Activated CD8-positive, alpha-beta memory T cell treated with anti-CD3 and anti-CD28 coated beads for 1 hour (primary cell): ENCODE data around the gene NKPD1.
A peak's percentile ranks its signal among the peaks of the same experiment; 100 is the strongest.

ENCODE experiments used
- DNase-seq, 2 donors: peaks; one replicate each; pipeline ENCODE4 v3.0.0-alpha.2; 2020; ENCODE audit warnings: low read depth in 1 of 2; ENCODE audit errors: extremely low read depth in 1 of 2

Gene NKPD1, protein sequence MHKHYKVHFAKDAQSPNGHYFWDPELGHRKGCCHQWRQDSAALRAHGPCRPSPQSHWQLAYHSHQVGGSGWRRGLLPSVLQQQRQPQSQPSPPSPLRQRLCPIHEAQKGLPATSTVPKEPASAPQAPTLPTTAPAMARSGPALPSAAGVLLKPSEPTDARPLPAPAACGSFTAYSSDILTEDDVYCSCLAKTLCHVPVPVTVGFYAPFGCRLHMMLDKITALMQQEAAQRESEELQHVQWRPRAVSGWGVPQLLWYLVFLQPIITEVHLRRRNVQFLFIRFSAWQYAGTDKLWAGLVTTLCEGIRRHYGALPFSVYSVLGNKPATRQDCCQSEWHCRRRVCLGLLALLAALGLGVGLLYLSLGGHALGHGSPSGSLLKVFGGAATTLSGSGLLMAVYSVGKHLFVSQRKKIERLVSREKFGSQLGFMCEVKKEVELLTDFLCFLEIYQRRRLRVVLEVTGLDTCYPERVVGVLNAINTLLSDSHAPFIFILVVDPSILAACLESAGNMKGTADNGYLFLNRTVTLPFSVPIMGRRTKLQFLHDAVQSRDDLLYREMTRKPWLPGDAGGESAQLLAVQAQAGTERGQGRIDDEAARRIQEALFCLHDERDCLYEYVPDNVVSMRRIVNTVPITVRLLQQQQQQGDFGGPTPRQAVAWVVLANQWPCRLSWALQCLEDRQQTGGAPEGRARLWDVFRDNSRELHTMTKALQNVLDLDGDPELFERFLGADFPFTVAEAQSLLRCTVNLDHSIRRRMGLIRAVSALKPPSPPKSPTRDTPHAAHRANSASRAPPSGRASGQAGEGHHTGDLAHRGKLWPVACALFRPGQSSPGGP

GRCh38 chr19:45160870-45161737, at the start of gene NKPD1:
Gene NKPD1, minus strand, starts transcription at chr19:45160982. Its CDS starts 832 bp downstream, at chr19:45160150.
- no peak for DNase-seq

GRCh38 chr19:45206328-45206727, 45.5 kb upstream of the NKPD1 start:
- no peak for DNase-seq

- DNase-seq = no peak
Observed at GRCh38 chr19:45205810-45206209, 45.0 kb upstream of the NKPD1 start.

DNA sequence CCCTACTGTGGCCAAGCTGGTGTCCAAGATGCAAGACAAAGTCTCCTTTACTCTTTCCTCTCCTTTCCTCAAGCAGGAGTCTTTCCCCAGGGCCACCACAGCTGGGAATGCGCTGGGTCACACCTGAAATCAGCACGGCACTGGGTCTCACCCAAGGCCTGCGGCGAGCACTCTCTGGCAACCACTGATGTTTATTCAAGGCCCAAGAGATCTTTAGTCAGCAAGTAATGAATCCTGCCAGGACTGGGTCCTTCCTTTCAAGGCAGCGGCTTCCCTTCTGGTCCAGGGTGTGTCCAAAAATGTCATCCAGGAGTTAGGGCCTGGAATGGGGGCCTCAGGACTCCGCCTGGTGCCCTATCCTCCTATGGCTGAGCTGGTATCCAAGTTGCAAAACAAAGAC, 41.9 kb upstream of the NKPD1 start:
- no peak for DNase-seq

- no peak for DNase-seq
Observed at GRCh38 chr19:45200568-45200967, 39.8 kb upstream of the NKPD1 start.

DNA sequence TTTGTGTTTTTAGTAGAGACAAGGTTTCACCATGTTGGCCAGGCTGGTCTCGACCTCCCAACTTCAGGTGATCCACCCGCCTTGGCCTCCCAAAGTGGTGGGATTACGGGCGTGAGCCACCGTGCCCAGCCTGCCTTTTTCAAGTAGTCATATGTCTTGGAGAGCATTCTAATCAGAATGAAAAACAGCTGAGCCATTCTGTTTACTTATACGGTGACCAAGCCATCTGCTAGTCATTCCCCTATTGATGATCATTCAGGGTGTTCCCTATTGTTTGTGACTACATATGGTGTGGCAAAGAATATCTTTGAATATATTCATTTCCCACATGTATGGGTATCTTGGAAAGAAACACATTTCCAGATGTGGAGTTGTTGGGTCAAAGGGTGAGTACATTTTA, 35.0 kb upstream of the NKPD1 start:
- no peak for DNase-seq

DNA sequence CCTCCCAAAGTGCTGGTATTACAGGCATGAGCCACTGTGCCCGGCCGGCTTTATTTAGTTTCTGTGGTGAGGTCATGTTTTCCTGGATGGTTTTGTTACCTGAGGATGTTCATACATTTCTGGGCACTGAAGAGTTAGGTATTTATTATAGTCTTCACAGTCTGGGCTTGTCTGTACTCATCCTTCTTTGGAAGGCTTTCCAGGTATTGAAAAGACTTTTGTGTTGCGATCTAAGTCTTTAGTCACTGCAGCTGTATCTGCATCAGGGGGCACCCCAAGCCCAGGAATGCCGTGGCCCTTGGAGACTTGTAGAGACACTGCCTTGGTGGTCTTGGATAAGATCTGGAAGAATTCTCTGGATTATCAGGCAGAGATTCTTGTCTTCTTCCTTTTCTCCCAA, 30.6 kb upstream of the NKPD1 start:
- DNase-seq = no peak

DNA sequence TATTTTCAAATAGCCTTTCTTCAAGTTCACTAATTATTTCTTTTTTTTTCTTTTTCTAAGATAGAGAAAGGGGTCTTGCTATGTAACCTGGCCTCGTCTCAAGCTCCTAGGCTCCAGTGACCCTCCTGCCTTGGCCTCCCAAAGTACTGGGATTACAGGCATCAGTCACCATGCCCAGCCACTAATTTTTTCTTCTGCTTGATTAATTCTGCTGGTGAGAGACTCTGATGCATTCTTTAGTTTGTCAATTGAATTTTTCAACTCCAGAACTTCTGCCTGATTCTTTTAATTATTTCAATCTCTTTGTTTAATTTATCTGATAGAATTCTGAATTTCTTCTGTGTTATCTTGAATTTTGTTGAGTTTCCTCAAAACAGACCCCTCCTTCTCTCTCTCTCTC, 29.2 kb upstream of the NKPD1 start:
- no peak for DNase-seq

DNA sequence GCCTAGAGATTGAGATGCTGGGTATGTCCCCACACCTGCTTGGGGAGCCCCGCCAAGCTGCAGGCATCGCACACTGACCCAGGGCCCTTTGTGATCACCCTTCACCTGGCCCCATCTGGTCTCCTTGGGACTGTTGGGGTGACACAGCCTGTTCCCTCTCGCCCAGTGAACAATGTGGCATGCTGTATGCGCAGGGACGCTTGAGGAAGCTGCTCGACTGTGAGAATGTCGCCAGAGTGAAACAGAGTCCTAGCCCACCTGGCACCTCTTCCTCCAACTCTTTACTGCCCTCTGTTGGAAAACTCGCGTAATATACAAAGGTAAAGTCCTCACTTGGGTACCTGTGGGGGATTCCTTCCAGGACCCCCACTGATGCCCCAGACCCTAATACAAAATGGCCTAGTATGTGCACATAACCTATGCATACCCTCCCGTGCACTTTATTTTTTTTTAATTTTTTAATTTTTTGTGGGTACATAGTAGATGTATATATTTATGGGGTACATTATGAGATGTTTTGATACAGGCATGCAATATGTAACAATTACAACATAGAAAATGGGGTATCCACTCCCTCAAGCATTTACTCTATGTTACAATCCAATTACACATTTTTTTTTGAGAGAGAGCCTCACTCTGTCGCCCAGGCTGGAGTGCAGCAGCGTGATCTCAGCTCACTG, 26.8 kb upstream of the NKPD1 start:
- no peak for DNase-seq

GRCh38 chr19:45186509-45187334, 25.9 kb upstream of the NKPD1 start:
- no peak for DNase-seq

- DNase-seq = no peak
Observed at GRCh38 chr19:45184115-45184514, 23.3 kb upstream of the NKPD1 start.

DNA sequence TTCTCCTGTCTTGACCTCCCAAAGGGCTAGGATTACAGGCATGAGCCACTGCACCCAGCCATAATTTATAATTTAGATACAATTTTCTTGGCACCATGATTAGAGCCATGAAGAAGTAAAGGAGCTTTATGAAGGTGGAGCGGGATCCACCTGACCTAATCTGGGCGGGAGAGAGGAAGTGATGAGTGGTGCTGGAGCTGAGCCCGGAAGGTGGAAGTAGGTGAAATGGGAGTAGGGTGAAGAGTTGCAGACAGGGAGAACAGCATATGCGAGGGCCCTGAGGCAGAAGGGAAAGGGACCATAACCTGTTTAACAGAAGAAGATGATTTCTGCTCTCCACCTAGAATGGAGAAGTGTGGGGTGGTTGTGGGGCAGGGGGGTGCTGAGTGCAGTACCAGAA, 22.0 kb upstream of the NKPD1 start:
- DNase-seq = no peak

DNA sequence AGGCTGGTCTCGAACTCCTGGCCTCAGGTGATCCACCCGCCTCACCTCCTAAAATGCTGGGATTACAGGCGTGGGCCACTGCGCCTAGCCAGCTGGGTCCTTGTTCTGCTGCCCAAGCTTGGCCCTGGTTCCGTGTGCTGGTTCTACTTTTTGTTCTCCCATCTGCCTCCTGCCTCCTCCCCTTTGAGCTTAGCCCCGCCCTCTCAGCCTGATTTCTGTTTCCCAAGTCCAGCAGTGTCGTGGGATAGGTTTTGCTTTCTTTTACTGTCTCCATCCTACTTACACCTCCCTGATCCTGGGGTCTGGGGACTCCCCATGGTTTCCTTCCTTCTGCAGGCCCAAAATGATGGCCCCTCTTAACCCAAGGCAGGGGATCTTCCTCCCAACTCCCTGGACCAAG, 20.2 kb upstream of the NKPD1 start:
- DNase-seq = no peak

- DNase-seq = no peak
Observed at GRCh38 chr19:45179892-45180370, 19.1 kb upstream of the NKPD1 start.

GRCh38 chr19:45179072-45179891, 18.5 kb upstream of the NKPD1 start:
- no peak for DNase-seq

- DNase-seq = peak; percentile 98 to 99
Observed at GRCh38 chr19:45178262-45179071, 17.7 kb upstream of the NKPD1 start, which contains the start of gene BLOC1S3. Gene BLOC1S3, plus strand, starts transcription at chr19:45178784. Its CDS starts 513 bp downstream, at chr19:45179297.

- no peak for DNase-seq
Observed at GRCh38 chr19:45177817-45178261, 17.1 kb upstream of the NKPD1 start, which contains the start of gene TRAPPC6A. Gene TRAPPC6A, minus strand, starts transcription at chr19:45178237. Its CDS starts 19 bp downstream, at chr19:45178218.
